ENCODE data around the gene PLXNA4. TPM values are rescaled to one million over a fixed set of nuclear protein-coding genes. Genes with fewer than 3 reads are reported as not detected.

The PLXNA4 gene
- total and polyA plus RNA-seq, 9 of the 15 experiments (the other 6 are each of a cell fraction or from before 2014, with no cell fraction given) = under 0.01 to 0.09 TPM; not detected in 7

GRCh38 chr7:132419542-132419941, 156.7 kb downstream of the PLXNA4 start (continued):
- TF ChIP-seq ZNF384 (IDR thresholded peaks at IDR 0.05; ENCODE audit: low read depth, low read length) = peak; percentile 65
- TF ChIP-seq HNRNPK (IDR thresholded peaks at IDR 0.05; ENCODE audit: low read depth, low read length, poor library complexity, severe bottlenecking) = no peak
- TF ChIP-seq FUS (optimal IDR thresholded peaks at IDR 0.05; ENCODE audit: low read depth, low read length) = no peak
- TF ChIP-seq, protein P1, sequence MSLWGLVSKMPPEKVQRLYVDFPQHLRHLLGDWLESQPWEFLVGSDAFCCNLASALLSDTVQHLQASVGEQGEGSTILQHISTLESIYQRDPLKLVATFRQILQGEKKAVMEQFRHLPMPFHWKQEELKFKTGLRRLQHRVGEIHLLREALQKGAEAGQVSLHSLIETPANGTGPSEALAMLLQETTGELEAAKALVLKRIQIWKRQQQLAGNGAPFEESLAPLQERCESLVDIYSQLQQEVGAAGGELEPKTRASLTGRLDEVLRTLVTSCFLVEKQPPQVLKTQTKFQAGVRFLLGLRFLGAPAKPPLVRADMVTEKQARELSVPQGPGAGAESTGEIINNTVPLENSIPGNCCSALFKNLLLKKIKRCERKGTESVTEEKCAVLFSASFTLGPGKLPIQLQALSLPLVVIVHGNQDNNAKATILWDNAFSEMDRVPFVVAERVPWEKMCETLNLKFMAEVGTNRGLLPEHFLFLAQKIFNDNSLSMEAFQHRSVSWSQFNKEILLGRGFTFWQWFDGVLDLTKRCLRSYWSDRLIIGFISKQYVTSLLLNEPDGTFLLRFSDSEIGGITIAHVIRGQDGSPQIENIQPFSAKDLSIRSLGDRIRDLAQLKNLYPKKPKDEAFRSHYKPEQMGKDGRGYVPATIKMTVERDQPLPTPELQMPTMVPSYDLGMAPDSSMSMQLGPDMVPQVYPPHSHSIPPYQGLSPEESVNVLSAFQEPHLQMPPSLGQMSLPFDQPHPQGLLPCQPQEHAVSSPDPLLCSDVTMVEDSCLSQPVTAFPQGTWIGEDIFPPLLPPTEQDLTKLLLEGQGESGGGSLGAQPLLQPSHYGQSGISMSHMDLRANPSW (CRISPR knock-in tag; IDR thresholded peaks at IDR 0.05) = no peak
- TF ChIP-seq ZNF644 (tag; IDR thresholded peaks at IDR 0.05; ENCODE audit: low read depth) = peak; percentile 85; the same call in 1 of the 2 replicates
- TF ChIP-seq FOXA3 (CRISPR knock-in tag; conservative IDR thresholded peaks at IDR 0.05 in 1 of 2, IDR thresholded peaks at IDR 0.05 in 1 of 2) = peak in 1 of 2 experiments; percentile 52; a peak in 1 of 4 replicates
- TF ChIP-seq, protein P2, sequence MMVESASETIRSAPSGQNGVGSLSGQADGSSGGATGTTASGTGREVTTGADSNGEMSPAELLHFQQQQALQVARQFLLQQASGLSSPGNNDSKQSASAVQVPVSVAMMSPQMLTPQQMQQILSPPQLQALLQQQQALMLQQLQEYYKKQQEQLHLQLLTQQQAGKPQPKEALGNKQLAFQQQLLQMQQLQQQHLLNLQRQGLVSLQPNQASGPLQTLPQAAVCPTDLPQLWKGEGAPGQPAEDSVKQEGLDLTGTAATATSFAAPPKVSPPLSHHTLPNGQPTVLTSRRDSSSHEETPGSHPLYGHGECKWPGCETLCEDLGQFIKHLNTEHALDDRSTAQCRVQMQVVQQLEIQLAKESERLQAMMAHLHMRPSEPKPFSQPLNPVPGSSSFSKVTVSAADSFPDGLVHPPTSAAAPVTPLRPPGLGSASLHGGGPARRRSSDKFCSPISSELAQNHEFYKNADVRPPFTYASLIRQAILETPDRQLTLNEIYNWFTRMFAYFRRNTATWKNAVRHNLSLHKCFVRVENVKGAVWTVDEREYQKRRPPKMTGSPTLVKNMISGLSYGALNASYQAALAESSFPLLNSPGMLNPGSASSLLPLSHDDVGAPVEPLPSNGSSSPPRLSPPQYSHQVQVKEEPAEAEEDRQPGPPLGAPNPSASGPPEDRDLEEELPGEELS (CRISPR knock-in tag; IDR thresholded peaks at IDR 0.05; ENCODE audit: borderline replicate concordance) = no peak
- TF ChIP-seq MTA2 (IDR thresholded peaks at IDR 0.05; ENCODE audit: low read depth) = peak; percentile 69; the same call in 1 of the 2 replicates
- TF ChIP-seq FOSL1 (tag; conservative IDR thresholded peaks at IDR 0.05) = peak; percentile 82
- no peak for TF ChIP-seq ZNF121 (CRISPR knock-in tag; conservative IDR thresholded peaks at IDR 0.05)
- TF ChIP-seq ZNF445 (CRISPR knock-in tag; IDR thresholded peaks at IDR 0.05; ENCODE audit: low read depth) = no peak
- peak; percentile 95 for TF ChIP-seq ZNF589 (CRISPR knock-in tag; IDR thresholded peaks at IDR 0.05; ENCODE audit: low read depth)
- TF ChIP-seq RBFOX2 (IDR thresholded peaks at IDR 0.05; ENCODE audit: low read depth, low read length) = no peak
- TF ChIP-seq CC2D1A (IDR thresholded peaks at IDR 0.05) = no peak
- TF ChIP-seq ATF1 (CRISPR knock-in tag; IDR thresholded peaks at IDR 0.05) = no peak
- TF ChIP-seq ATF1 (tag; IDR thresholded peaks at IDR 0.05) = peak; percentile 32; the same call in 1 of the 2 replicates
- TF ChIP-seq, protein P3, sequence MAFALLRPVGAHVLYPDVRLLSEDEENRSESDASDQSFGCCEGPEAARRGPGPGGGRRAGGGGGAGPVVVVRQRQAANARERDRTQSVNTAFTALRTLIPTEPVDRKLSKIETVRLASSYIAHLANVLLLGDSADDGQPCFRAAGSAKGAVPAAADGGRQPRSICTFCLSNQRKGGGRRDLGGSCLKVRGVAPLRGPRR (CRISPR knock-in tag; IDR thresholded peaks at IDR 0.05) = no peak
- TF ChIP-seq RBM22 (IDR thresholded peaks at IDR 0.05; ENCODE audit: low read depth, low read length, poor library complexity, severe bottlenecking) = no peak
- no peak for TF ChIP-seq MAFF (IDR thresholded peaks at IDR 0.05; ENCODE audit: low read length)
- no peak for TF ChIP-seq OTX1 (CRISPR knock-in tag; IDR thresholded peaks at IDR 0.05)
- TF ChIP-seq, protein P4, sequence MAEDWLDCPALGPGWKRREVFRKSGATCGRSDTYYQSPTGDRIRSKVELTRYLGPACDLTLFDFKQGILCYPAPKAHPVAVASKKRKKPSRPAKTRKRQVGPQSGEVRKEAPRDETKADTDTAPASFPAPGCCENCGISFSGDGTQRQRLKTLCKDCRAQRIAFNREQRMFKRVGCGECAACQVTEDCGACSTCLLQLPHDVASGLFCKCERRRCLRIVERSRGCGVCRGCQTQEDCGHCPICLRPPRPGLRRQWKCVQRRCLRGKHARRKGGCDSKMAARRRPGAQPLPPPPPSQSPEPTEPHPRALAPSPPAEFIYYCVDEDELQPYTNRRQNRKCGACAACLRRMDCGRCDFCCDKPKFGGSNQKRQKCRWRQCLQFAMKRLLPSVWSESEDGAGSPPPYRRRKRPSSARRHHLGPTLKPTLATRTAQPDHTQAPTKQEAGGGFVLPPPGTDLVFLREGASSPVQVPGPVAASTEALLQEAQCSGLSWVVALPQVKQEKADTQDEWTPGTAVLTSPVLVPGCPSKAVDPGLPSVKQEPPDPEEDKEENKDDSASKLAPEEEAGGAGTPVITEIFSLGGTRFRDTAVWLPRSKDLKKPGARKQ (CRISPR knock-in tag; IDR thresholded peaks at IDR 0.05) = no peak
- no peak for TF ChIP-seq RB1 (IDR thresholded peaks at IDR 0.05; ENCODE audit: low read depth)
- peak; percentile 67 for TF ChIP-seq SMARCA4 (IDR thresholded peaks at IDR 0.05)
